Endothelial cell of umbilical vein (primary cell): ENCODE measurements around the gene ZNF260. TPM values are rescaled to one million over a fixed set of nuclear protein-coding genes. Genes with fewer than 3 reads are reported as not detected.

Source experiments
- BruUV-seq: library from RNA; stranded (reverse); fragments of 400-500 nt; replicated peaks from 2 replicates; lab custom pipeline; 2021; lab: Mats Ljungman, UMichigan
- CTCF ChIA-PET: fragments of 300-600, 350-600 bp; sonication (Branson Sonifier 250); formaldehyde crosslinking; loops from one replicate; lab custom pipeline; 2021; ENCODE audit warnings: antibody characterized with exemption, inconsistent platforms; lab: Charles Lee
- POLR2A ChIA-PET: fragments of 300-600, 350-600 bp; sonication (Branson Sonifier 250); formaldehyde crosslinking; loops from one replicate; lab custom pipeline; 2021; ENCODE audit warnings: antibody characterized with exemption, inconsistent platforms; lab: Charles Lee
- DNase-seq: peaks from one replicate; pipeline ENCODE4 v3.0.0-alpha.2; 2011; ENCODE audit warnings: low read depth, low spot score
- FAIRE-seq: peaks from 2 replicates; lab custom pipeline; 2011; peaks lifted over from hg19 to GRCh38; lab: Jason Lieb, UNC
- H2AFZ ChIP-seq: 2 replicates; pipeline ENCODE4 v1.6.0; 2012; ENCODE audit warnings: low read depth, low read length, control low read depth, inconsistent platforms
- H3K27ac ChIP-seq: 2 replicates; pipeline ENCODE4 v1.5.1; 2011; ENCODE audit warnings: low read depth, mild to moderate bottlenecking, control low read depth, low read length, moderate library complexity; ENCODE audit not compliant: insufficient read depth
- H3K27me3 ChIP-seq, 2 experiments: 2 replicates each; pipeline versions ENCODE4 v1.6.0 to v1.6.1; 2011; ENCODE audit warnings: low read length in 2 of 2, mixed read lengths in 1 of 2; ENCODE audit not compliant: control insufficient read depth in 2 of 2, insufficient read depth in 2 of 2
- H3K36me3 ChIP-seq, 2 experiments: 2 replicates in 1 of 2; 3 replicates in 1 of 2; pipeline ENCODE4 v1.5.1; 2011; ENCODE audit warnings: low read length in 2 of 2, mild to moderate bottlenecking in 1 of 2, moderate library complexity in 1 of 2; ENCODE audit not compliant: control insufficient read depth in 2 of 2, insufficient read depth in 2 of 2; ENCODE audit errors: extremely low read depth in 1 of 2
- H3K4me1 ChIP-seq: 3 replicates; pipeline ENCODE4 v1.5.1; 2011; ENCODE audit warnings: mild to moderate bottlenecking, low read length; ENCODE audit not compliant: control insufficient read depth, insufficient read depth; ENCODE audit errors: extremely low read depth
- H3K4me2 ChIP-seq: 2 replicates; pipeline ENCODE4 v1.6.1; 2011; ENCODE audit warnings: low read length, control low read depth, mixed read lengths; ENCODE audit not compliant: insufficient read depth
- H3K4me3 ChIP-seq, 3 experiments: fragments of 200-600 bp in 1 of 3; sonication (generic), shearing (Covaris generic) in 1 of 3; replicated peaks in 1 of 3; 2 replicates each; pipeline ENCODE4 v1.5.1; 2011 to 2016; ENCODE audit warnings: control low read depth in 3 of 3, low read length in 3 of 3, mild to moderate bottlenecking in 2 of 3, inconsistent platforms in 1 of 3, low read depth in 1 of 3, moderate library complexity in 1 of 3; ENCODE audit not compliant: insufficient read depth in 1 of 3
- H3K79me2 ChIP-seq: 2 replicates; pipeline ENCODE4 v1.6.0; 2012; ENCODE audit warnings: low read length, inconsistent platforms; ENCODE audit not compliant: control insufficient read depth, insufficient read depth
- H3K9ac ChIP-seq: replicated peaks from 2 replicates; pipeline ENCODE3; 2011; ENCODE audit warnings: low read length, control low read depth; ENCODE audit not compliant: insufficient read depth; ENCODE audit errors: extremely low read depth
- H3K9me1 ChIP-seq: replicated peaks from 3 replicates; pipeline ENCODE4 v1.6.0; 2011; ENCODE audit warnings: mild to moderate bottlenecking, low read length; ENCODE audit not compliant: control insufficient read depth, insufficient read depth; ENCODE audit errors: extremely low read depth
- H3K9me3 ChIP-seq: replicated peaks from 2 replicates; pipeline ENCODE4 v1.5.1; 2012; ENCODE audit warnings: low read length, inconsistent platforms; ENCODE audit not compliant: control insufficient read depth, insufficient read depth
- H4K20me1 ChIP-seq: replicated peaks from 2 replicates; pipeline ENCODE3; 2011; ENCODE audit warnings: mild to moderate bottlenecking, low read length; ENCODE audit not compliant: control insufficient read depth, insufficient read depth; ENCODE audit errors: extremely low read depth
- EZH2 ChIP-seq: IDR thresholded peaks from 2 replicates; pipeline ENCODE4 v1.6.1; 2012; ENCODE audit warnings: borderline replicate concordance, low read depth, mild to moderate bottlenecking, moderate library complexity, low read length, inconsistent platforms; ENCODE audit not compliant: severe bottlenecking
- FOS ChIP-seq: IDR thresholded peaks from 2 replicates; pipeline ENCODE4 v1.6.1; 2011; ENCODE audit warnings: mild to moderate bottlenecking, low read length, moderate library complexity, borderline replicate concordance; ENCODE audit not compliant: insufficient read depth
- GATA2 ChIP-seq: IDR thresholded peaks from 2 replicates; pipeline ENCODE4 v1.7.0; 2011; ENCODE audit warnings: low read depth, mild to moderate bottlenecking, moderate library complexity, mixed read lengths, low read length; ENCODE audit not compliant: insufficient read length, insufficient read depth
- JUN ChIP-seq: IDR thresholded peaks from 2 replicates; pipeline ENCODE4 v1.6.1; 2011; ENCODE audit warnings: borderline replicate concordance, low read depth; ENCODE audit not compliant: insufficient read length, insufficient read depth
- MAX ChIP-seq: IDR thresholded peaks from 2 replicates; pipeline ENCODE4 v1.6.1; 2011; ENCODE audit not compliant: insufficient read depth, insufficient read length
- MYC ChIP-seq: IDR thresholded peaks from one replicate; pipeline ENCODE4 v1.6.1; 2011; ENCODE audit warnings: mild to moderate bottlenecking, low read depth, low read length
- POLR2A ChIP-seq: IDR thresholded peaks from 2 replicates; pipeline ENCODE4 v1.6.1; 2012; ENCODE audit warnings: low read depth, mild to moderate bottlenecking, control low read depth, low read length
- POLR2AphosphoS5 ChIP-seq: IDR thresholded peaks from 2 replicates; pipeline ENCODE4 v1.6.1; 2012; ENCODE audit warnings: low read depth, mild to moderate bottlenecking, control low read depth, low read length, moderate library complexity; ENCODE audit not compliant: insufficient read depth
- dilution Hi-C: fragments of 300-500 bp; cut with MboI; formaldehyde crosslinking; loops from one replicate; pipeline ENCODE4 v1.15.0; 2019; ENCODE audit warnings: low sequenced_read_pairs; ENCODE audit not compliant: extremely low pct_ligation_motif_present
- intact Hi-C: fragments of 100-400 bp; cut with micrococcal nuclease; formaldehyde crosslinking; loops from one replicate; pipeline ENCODE4 v1.10.0; 2022
- polyA plus RNA-seq, 4 experiments: library from polyadenylated mRNA; depleted of rRNA in 3 of 4; stranded (reverse) in 3 of 4; unstranded in 1 of 4; fragments of >200 nt; gene quantifications; 2 replicates each; pipeline versions ENCODE4 v1.2.1 to v1.2.3, GENCODE V29; 2011 to 2012; ENCODE audit warnings: missing spikeins in 1 of 4
- total RNA-seq: library from RNA; stranded (reverse); gene quantifications from 2 replicates; pipeline ENCODE4 v1.2.3, GENCODE V29; 2021
- TF ChIP-seq, protein P1 (sequence below), 2 donors: IDR thresholded peaks; 1 replicate in 1 of 2; 2 replicates in 1 of 2; pipeline ENCODE4 v1.5.1; 2011; ENCODE audit warnings: low read length in 2 of 2, mild to moderate bottlenecking in 2 of 2, moderate library complexity in 2 of 2, control low read depth in 1 of 2, inconsistent platforms in 1 of 2, low read depth in 1 of 2; ENCODE audit not compliant: insufficient read depth in 1 of 2; ENCODE audit errors: extremely low read depth in 1 of 2

ZNF260 gene
- total and polyA plus RNA-seq, 2 donors (not counting 3 experiments of a cell fraction or from before 2014, with no cell fraction given), result 2.7 to 10.5 TPM

- Histone ChIP-seq H3K9me1 (no peaks in the 10 kb centered on the region), H4K20me1 (no peaks in the 10 kb centered on the region), H3K9me3 (peaks cover 2% of the 10 kb centered on the region), H3K27me3 (no peaks in the 10 kb centered on the region), H3K4me3 (no peak overlapping the region), H3K4me2 (no peak overlapping the region), H3K4me1 (peaks cover 9% of the 10 kb centered on the region), H3K36me3 (peaks cover 3 to 6% of the 10 kb centered on the region in 2 experiments), H3K9ac (no peak overlapping the region), H2AFZ (no peak overlapping the region), H3K79me2 (peaks cover 26% of the 10 kb centered on the region), H3K27ac (no peak overlapping the region)
- ChIA-PET CTCF (no interaction called here), POLR2A (no interaction called here)
- DNase-seq, result no peak
- TF ChIP-seq, protein P1, sequence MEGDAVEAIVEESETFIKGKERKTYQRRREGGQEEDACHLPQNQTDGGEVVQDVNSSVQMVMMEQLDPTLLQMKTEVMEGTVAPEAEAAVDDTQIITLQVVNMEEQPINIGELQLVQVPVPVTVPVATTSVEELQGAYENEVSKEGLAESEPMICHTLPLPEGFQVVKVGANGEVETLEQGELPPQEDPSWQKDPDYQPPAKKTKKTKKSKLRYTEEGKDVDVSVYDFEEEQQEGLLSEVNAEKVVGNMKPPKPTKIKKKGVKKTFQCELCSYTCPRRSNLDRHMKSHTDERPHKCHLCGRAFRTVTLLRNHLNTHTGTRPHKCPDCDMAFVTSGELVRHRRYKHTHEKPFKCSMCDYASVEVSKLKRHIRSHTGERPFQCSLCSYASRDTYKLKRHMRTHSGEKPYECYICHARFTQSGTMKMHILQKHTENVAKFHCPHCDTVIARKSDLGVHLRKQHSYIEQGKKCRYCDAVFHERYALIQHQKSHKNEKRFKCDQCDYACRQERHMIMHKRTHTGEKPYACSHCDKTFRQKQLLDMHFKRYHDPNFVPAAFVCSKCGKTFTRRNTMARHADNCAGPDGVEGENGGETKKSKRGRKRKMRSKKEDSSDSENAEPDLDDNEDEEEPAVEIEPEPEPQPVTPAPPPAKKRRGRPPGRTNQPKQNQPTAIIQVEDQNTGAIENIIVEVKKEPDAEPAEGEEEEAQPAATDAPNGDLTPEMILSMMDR (IDR thresholded peaks at IDR 0.05; ENCODE audit: extremely low read depth in 1 of 2, insufficient read depth in 1 of 2, low read depth in 1 of 2, low read length in 2 of 2), result no peak
- TF ChIP-seq POLR2AphosphoS5 (no peak), FOS (no peak), GATA2 (no peak), POLR2A (no peak), EZH2 (no peak), MYC (no peak), MAX (no peak), JUN (no peak)
- no TSS peak for BruUV-seq
- no peak for FAIRE-seq
- dilution Hi-C loops (no loop called here), intact Hi-C loops (loop anchor here (10.0 kb wide), 1 partner anchor 550 kb away; the partner anchor contains the start of gene ZNF420)
Measured at GRCh38 chr19:36524617-36525016, 3.5 kb downstream of the ZNF260 start.
